ENCODE measurements around the gene MAP3K14.

- no peak for TF ChIP-seq CTCF (conservative IDR thresholded peaks at IDR 0.05; ENCODE audit: low read depth, low read length)
- no peak for TF ChIP-seq POLR2A (IDR thresholded peaks at IDR 0.05; ENCODE audit: low read depth, low read length)
- no peak for TF ChIP-seq RAD21 (IDR thresholded peaks at IDR 0.05; ENCODE audit: low read length)
- no peak for TF ChIP-seq USF2 (IDR thresholded peaks at IDR 0.05; ENCODE audit: low read depth, low read length)
- TF ChIP-seq, protein P1, sequence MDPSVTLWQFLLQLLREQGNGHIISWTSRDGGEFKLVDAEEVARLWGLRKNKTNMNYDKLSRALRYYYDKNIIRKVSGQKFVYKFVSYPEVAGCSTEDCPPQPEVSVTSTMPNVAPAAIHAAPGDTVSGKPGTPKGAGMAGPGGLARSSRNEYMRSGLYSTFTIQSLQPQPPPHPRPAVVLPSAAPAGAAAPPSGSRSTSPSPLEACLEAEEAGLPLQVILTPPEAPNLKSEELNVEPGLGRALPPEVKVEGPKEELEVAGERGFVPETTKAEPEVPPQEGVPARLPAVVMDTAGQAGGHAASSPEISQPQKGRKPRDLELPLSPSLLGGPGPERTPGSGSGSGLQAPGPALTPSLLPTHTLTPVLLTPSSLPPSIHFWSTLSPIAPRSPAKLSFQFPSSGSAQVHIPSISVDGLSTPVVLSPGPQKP (IDR thresholded peaks at IDR 0.05; ENCODE audit: borderline replicate concordance, low read depth, low read length): no peak
- TF ChIP-seq MXI1 (IDR thresholded peaks at IDR 0.05; ENCODE audit: borderline replicate concordance, low read depth, low read length): no peak
- no peak for TF ChIP-seq NFE2L2 (IDR thresholded peaks at IDR 0.05; ENCODE audit: low read depth, low read length)
- no peak for TF ChIP-seq MAFK (IDR thresholded peaks at IDR 0.05; ENCODE audit: low read depth, low read length)
- no peak for TF ChIP-seq MAZ (IDR thresholded peaks at IDR 0.05; ENCODE audit: borderline replicate concordance, low read depth, low read length)
- TF ChIP-seq CEBPB (IDR thresholded peaks at IDR 0.05; ENCODE audit: low read depth, low read length): no peak
- no peak for TF ChIP-seq SMC3 (IDR thresholded peaks at IDR 0.05; ENCODE audit: low read depth, low read length)
- TF ChIP-seq RCOR1 (IDR thresholded peaks at IDR 0.05; ENCODE audit: insufficient replicate concordance, low read length): no peak
- TF ChIP-seq BHLHE40 (IDR thresholded peaks at IDR 0.05; ENCODE audit: low read depth, low read length): no peak
These were observed 19.8 kb upstream of the MAP3K14 start for GRCh38 chr17:45336390-45337182.
